IMR-90 (cell line): ENCODE results near the gene TMEM129. TPM values are rescaled to one million over a fixed set of nuclear protein-coding genes. Genes with fewer than 3 reads are reported as not detected.

Experiments used
- ATAC-seq: fragments of 200-7000 bp; cut with Tn5 transposase; 2 replicates; pipeline ENCODE4 v1.9.1; 2020; ENCODE audit warnings: low read depth, mild to moderate bottlenecking, moderate library complexity
- BruUV-seq: library from RNA; stranded (reverse); fragments of 400-500 nt; replicated peaks from 2 replicates; lab custom pipeline; 2021; lab: Mats Ljungman, UMichigan
- CTCF ChIA-PET: fragments of 300-600 bp; formaldehyde crosslinking; extraction: SDS; loops from one replicate; lab custom pipeline; 2021; ENCODE audit warnings: antibody characterized with exemption; lab: Yijun Ruan, JAX
- POLR2A ChIA-PET: fragments of 300-600 bp; sonication (Branson Sonifier 250); formaldehyde crosslinking; loops from one replicate; lab custom pipeline; 2022; ENCODE audit warnings: antibody characterized with exemption; ENCODE audit not compliant: unreplicated experiment; lab: Charles Lee
- DNase-seq: peaks from one replicate; pipeline ENCODE4 v3.0.0; 2013
- H2AFZ ChIP-seq: replicated peaks from 2 replicates; pipeline ENCODE3; 2013; ENCODE audit warnings: low read length, mild to moderate bottlenecking; ENCODE audit not compliant: poor library complexity
- H2AK5ac ChIP-seq: 2 replicates; pipeline ENCODE4 v1.6.1; 2013; ENCODE audit warnings: low read depth, low read length, inconsistent platforms
- H2AK9ac ChIP-seq: replicated peaks from 2 replicates; pipeline ENCODE3; 2013; ENCODE audit warnings: mild to moderate bottlenecking, low read depth, low read length, moderate library complexity; ENCODE audit not compliant: poor library complexity
- H2BK120ac ChIP-seq: 2 replicates; pipeline ENCODE4 v1.6.1; 2013; ENCODE audit warnings: low read depth, low read length, inconsistent platforms
- H2BK15ac ChIP-seq: 3 replicates; pipeline ENCODE4 v1.6.1; 2013; ENCODE audit warnings: low read depth, low read length, inconsistent platforms
- H2BK20ac ChIP-seq: 2 replicates; pipeline ENCODE4 v1.6.1; 2013; ENCODE audit warnings: low read depth, mild to moderate bottlenecking, inconsistent platforms, low read length, moderate library complexity
- H2BK5ac ChIP-seq: 2 replicates; pipeline ENCODE4 v1.6.1; 2013; ENCODE audit warnings: mild to moderate bottlenecking, low read depth, low read length, inconsistent platforms; ENCODE audit not compliant: poor library complexity, severe bottlenecking
- H3K14ac ChIP-seq: replicated peaks from 2 replicates; pipeline ENCODE4 v1.6.1; 2013; ENCODE audit warnings: low read depth, low read length, inconsistent platforms
- H3K18ac ChIP-seq: 2 replicates; pipeline ENCODE4 v1.6.1; 2013; ENCODE audit warnings: low read depth, low read length, control low read depth
- H3K23ac ChIP-seq: 2 replicates; pipeline ENCODE4 v1.6.1; 2013; ENCODE audit warnings: low read depth, low read length, inconsistent platforms
- H3K27ac ChIP-seq: 2 replicates; pipeline ENCODE4 v1.5.1; 2013; ENCODE audit warnings: mild to moderate bottlenecking, control low read depth, low read length; ENCODE audit not compliant: insufficient read depth
- H3K27me3 ChIP-seq: 2 replicates; pipeline ENCODE4 v1.6.1; 2013; ENCODE audit warnings: low read length; ENCODE audit not compliant: control insufficient read depth, insufficient read depth
- H3K36me3 ChIP-seq: 2 replicates; pipeline ENCODE4 v1.6.1; 2013; ENCODE audit warnings: low read length, mixed read lengths; ENCODE audit not compliant: control insufficient read depth, insufficient read depth
- H3K4ac ChIP-seq: 2 replicates; pipeline ENCODE4 v1.6.1; 2013; ENCODE audit warnings: low read depth, low read length, inconsistent platforms
- H3K4me1 ChIP-seq: 2 replicates; pipeline ENCODE4 v1.6.1; 2013; ENCODE audit warnings: low read length, mixed read lengths; ENCODE audit not compliant: control insufficient read depth, insufficient read depth
- H3K4me2 ChIP-seq: 2 replicates; pipeline ENCODE4 v1.6.1; 2013; ENCODE audit warnings: low read depth, mild to moderate bottlenecking, control low read depth, low read length, moderate library complexity
- H3K4me3 ChIP-seq: 2 replicates; pipeline ENCODE4 v1.5.1; 2013; ENCODE audit warnings: low read depth, mild to moderate bottlenecking, control low read depth, low read length, moderate library complexity; ENCODE audit not compliant: insufficient read depth
- H3K56ac ChIP-seq: 2 replicates; pipeline ENCODE4 v1.6.1; 2013; ENCODE audit warnings: low read length, inconsistent platforms; ENCODE audit not compliant: insufficient read depth; ENCODE audit errors: extremely low read depth
- H3K79me1 ChIP-seq, 2 experiments: 2 replicates each; pipeline ENCODE4 v1.6.1; 2013; ENCODE audit warnings: low read length in 2 of 2, inconsistent platforms in 1 of 2, low read depth in 1 of 2
- H3K9ac ChIP-seq: 2 replicates; pipeline ENCODE4 v1.6.1; 2013; ENCODE audit warnings: low read depth, low read length, control low read depth
- H3K9me1 ChIP-seq: 2 replicates; pipeline ENCODE4 v1.6.1; 2013; ENCODE audit warnings: low read length, inconsistent platforms; ENCODE audit not compliant: insufficient read depth
- H3K9me3 ChIP-seq: 2 replicates; pipeline ENCODE4 v1.6.1; 2013; ENCODE audit warnings: low read length; ENCODE audit not compliant: control insufficient read depth, insufficient read depth
- H4K20me1 ChIP-seq: 2 replicates; pipeline ENCODE4 v1.6.1; 2013; ENCODE audit warnings: low read length, inconsistent platforms; ENCODE audit not compliant: insufficient read depth
- H4K5ac ChIP-seq: 2 replicates; pipeline ENCODE4 v1.6.1; 2013; ENCODE audit warnings: mild to moderate bottlenecking, low read depth, low read length, control low read depth
- H4K8ac ChIP-seq, 2 experiments: 2 replicates each; pipeline ENCODE4 v1.6.1; 2013; ENCODE audit warnings: low read depth in 2 of 2, low read length in 2 of 2, control low read depth in 1 of 2, inconsistent platforms in 1 of 2
- H4K91ac ChIP-seq: 2 replicates; pipeline ENCODE4 v1.6.1; 2013; ENCODE audit warnings: low read depth, low read length, inconsistent platforms; ENCODE audit not compliant: insufficient read depth
- CEBPB ChIP-seq: IDR thresholded peaks from 2 replicates; pipeline ENCODE4 v1.6.1; 2012; ENCODE audit warnings: low read depth, low read length, improper control_type of control experiment
- CHD1 ChIP-seq: IDR thresholded peaks from 2 replicates; pipeline ENCODE4 v1.6.1; 2012; ENCODE audit warnings: low read depth, low read length, improper control_type of control experiment
- CTCF ChIP-seq: conservative IDR thresholded peaks from 2 replicates; pipeline ENCODE4 v1.5.1; 2012; ENCODE audit warnings: mild to moderate bottlenecking, low read depth, low read length, improper control_type of control experiment
- ELK1 ChIP-seq: fragments of 150-350 bp; IDR thresholded peaks from 2 replicates; pipeline ENCODE4 v1.6.1; 2016; ENCODE audit warnings: low read depth, mild to moderate bottlenecking, low read length, moderate library complexity, borderline replicate concordance
- MAZ ChIP-seq: IDR thresholded peaks from 2 replicates; pipeline ENCODE4 v1.6.1; 2012; ENCODE audit warnings: low read depth, mild to moderate bottlenecking, low read length, improper control_type of control experiment, moderate library complexity, borderline replicate concordance
- MXI1 ChIP-seq: IDR thresholded peaks from 2 replicates; pipeline ENCODE4 v1.6.1; 2012; ENCODE audit warnings: low read depth, mild to moderate bottlenecking, low read length, moderate library complexity, borderline replicate concordance
- RCOR1 ChIP-seq: IDR thresholded peaks from 2 replicates; pipeline ENCODE4 v1.6.1; 2012; ENCODE audit warnings: mild to moderate bottlenecking, low read length, improper control_type of control experiment; ENCODE audit not compliant: insufficient replicate concordance
- RFX5 ChIP-seq: IDR thresholded peaks from 2 replicates; pipeline ENCODE4 v1.8.0; 2012; ENCODE audit warnings: low read depth, mild to moderate bottlenecking, low read length, moderate library complexity
- WGBS, 2 experiments: methylation state at CpG; one replicate each; pipeline versions ENCODE4 v1.1.5 to v1.1.7; 2013; ENCODE audit warnings: missing lambda C conversion rate in 2 of 2; ENCODE audit not compliant: insufficient read length in 1 of 2; ENCODE audit errors: extremely low coverage in 2 of 2; 5-methylcytosine and 5-hydroxymethylcytosine counted together
- dilution Hi-C: fragments of 300-500 bp; cut with HindIII; formaldehyde crosslinking; loops from one replicate; pipeline ENCODE4 v1.14.3; 2018; ENCODE audit warnings: low sequenced_read_pairs; ENCODE audit not compliant: unreplicated experiment
- in situ Hi-C: fragments of 300-500 bp; cut with MboI; formaldehyde crosslinking; loops from 3 replicates; pipeline ENCODE4 v1.14.3; 2019; ENCODE audit warnings: low sequenced_read_pairs, inconsistent platforms, mixed read lengths
- intact Hi-C: fragments of 100-400 bp; cut with micrococcal nuclease; formaldehyde crosslinking; loops from 2 replicates; pipeline ENCODE4 v1.10.0; 2022
- polyA plus RNA-seq, 3 experiments: library from polyadenylated mRNA; depleted of rRNA; stranded (reverse); fragments of >200 nt; gene quantifications; 2 replicates each; pipeline ENCODE4 v1.2.3, GENCODE V29; 2012; ENCODE audit warnings: low replicate concordance in 1 of 3
- total RNA-seq: library from RNA; depleted of rRNA; stranded (reverse); fragments of >200 nt; gene quantifications from 2 replicates; pipeline ENCODE4 v1.2.3, GENCODE V29; 2012

Gene TMEM129
- total and polyA plus RNA-seq, 2 of the 4 experiments (the other 2 are of a cell fraction), result 6.6 to 26.6 TPM

- no peak overlapping the region for H2AFZ ChIP-seq
- no peak overlapping the region for H3K9ac ChIP-seq
- H3K23ac ChIP-seq, result no peak overlapping the region
- H4K8ac ChIP-seq, result no peak overlapping the region
- ATAC-seq (no peak), DNase-seq (no peak)
- peaks cover 14% of the 10 kb centered on the region for H3K36me3 ChIP-seq
- dilution Hi-C loops, result no loop called here
- no peaks in the 10 kb centered on the region for H3K4me1 ChIP-seq
- CTCF ChIA-PET, result no interaction called here
- no peaks in the 10 kb centered on the region; the same call in 1 of the 2 replicates for H3K27me3 ChIP-seq
- H3K4ac ChIP-seq, result no peak overlapping the region
- no peaks in the 10 kb centered on the region; a peak in 1 of 4 replicates for H3K79me1 ChIP-seq
- 84% methylated on average over 6 of the region's 12 CpGs; no CpG with 5 or more reads in 1 of the 2 experiments for WGBS, 2 experiments
- BruUV-seq, result no TSS peak
- H3K4me3 ChIP-seq, result no peak overlapping the region
- no peak overlapping the region for H4K91ac ChIP-seq
- H3K4me2 ChIP-seq, result no peak overlapping the region
- no peak overlapping the region for H2BK15ac ChIP-seq
- no peak overlapping the region for H3K14ac ChIP-seq
- no peak overlapping the region for H2BK20ac ChIP-seq
- no peak overlapping the region for H2AK5ac ChIP-seq
- H4K5ac ChIP-seq, result no peak overlapping the region
- H3K56ac ChIP-seq, result no peak overlapping the region
- H3K27ac ChIP-seq, result no peak overlapping the region
- in situ Hi-C loops, result no loop called here
- no peaks in the 10 kb centered on the region for H3K9me3 ChIP-seq
- H2AK9ac ChIP-seq, result no peak overlapping the region
- TF ChIP-seq CTCF, result no peak
- no peak for TF ChIP-seq CEBPB
- TF ChIP-seq RCOR1, result no peak
- no peak for TF ChIP-seq CHD1
- TF ChIP-seq ELK1, result no peak
- no peak for TF ChIP-seq MXI1
- TF ChIP-seq RFX5, result no peak
- TF ChIP-seq MAZ, result no peak
- POLR2A ChIA-PET, result no interaction called here
- no peak overlapping the region for H3K18ac ChIP-seq
- peaks cover 4% of the 10 kb centered on the region; the same call in 1 of the 2 replicates for H4K20me1 ChIP-seq
- no peaks in the 10 kb centered on the region for H3K9me1 ChIP-seq
- H2BK120ac ChIP-seq, result no peak overlapping the region
- no peak overlapping the region for H2BK5ac ChIP-seq
- intact Hi-C loops, result no loop called here
Measured at GRCh38 chr4:1745697-1746096, 24.6 kb upstream of the TMEM129 start.
